K562 (cell line): ENCODE data around the gene SFN. TPM values are rescaled to one million over a fixed set of nuclear protein-coding genes. Genes with fewer than 3 reads are reported as not detected.

Experiments
- CBX2 ChIP-seq: fragments of 200-600 bp; sonication (generic); IDR thresholded peaks from one replicate; pipeline ENCODE4 v1.6.1; 2012; ENCODE audit warnings: mild to moderate bottlenecking, low read length, inconsistent platforms; ENCODE audit not compliant: insufficient read depth, poor library complexity, severe bottlenecking
- FUS ChIP-seq: fragments of 200-400 bp; formaldehyde crosslinking; optimal IDR thresholded peaks from 2 replicates; pipeline ENCODE3; 2017; ENCODE audit warnings: low read depth, low read length
- GTF2F1 ChIP-seq: IDR thresholded peaks from 2 replicates; pipeline ENCODE4 v1.6.1; 2011; ENCODE audit warnings: low read depth, low read length, improper control_type of control experiment
- HCFC1 ChIP-seq: IDR thresholded peaks from 2 replicates; pipeline ENCODE4 v1.6.1; 2012; ENCODE audit warnings: low read depth, low read length, improper control_type of control experiment
- KDM1A ChIP-seq, 2 experiments: fragments of 450-650 bp; IDR thresholded peaks; 2 replicates each; pipeline ENCODE4 v1.6.1; 2016; ENCODE audit warnings: mild to moderate bottlenecking in 2 of 2
- KDM2B ChIP-seq: fragments of 250-450 bp; sonication (Bioruptor Pico); IDR thresholded peaks from 2 replicates; pipeline ENCODE4 v1.8.0; 2021; ENCODE audit warnings: mild to moderate bottlenecking, moderate library complexity
- LCOR ChIP-seq: sonication (generic); formaldehyde crosslinking; IDR thresholded peaks from 2 replicates; pipeline ENCODE4 v1.8.0; 2022; ENCODE audit warnings: mild to moderate bottlenecking, missing genetic modification reagents
- NCOA4 ChIP-seq: fragments of 450-650 bp; IDR thresholded peaks from 2 replicates; pipeline ENCODE4 v1.6.1; 2018; ENCODE audit warnings: mild to moderate bottlenecking; ENCODE audit not compliant: partially characterized antibody
- NFE2 ChIP-seq: IDR thresholded peaks from 2 replicates; pipeline ENCODE4 v1.6.1; 2014; ENCODE audit warnings: antibody characterized with exemption, low read depth
- NONO ChIP-seq, 2 experiments: fragments of 200-400 bp in 1 of 2; fragments of 450-650 bp in 1 of 2; formaldehyde crosslinking in 1 of 2; IDR thresholded peaks; 2 replicates each; pipeline ENCODE4 v1.6.1; 2017; ENCODE audit warnings: low read depth in 2 of 2, mild to moderate bottlenecking in 2 of 2, moderate library complexity in 2 of 2, low read length in 1 of 2
- POLR3A ChIP-seq: IDR thresholded peaks from 2 replicates; pipeline ENCODE4 v1.6.1; 2011; ENCODE audit warnings: borderline replicate concordance, mild to moderate bottlenecking, moderate library complexity; ENCODE audit not compliant: insufficient read length, insufficient read depth; ENCODE audit errors: extremely low read depth
- RBM34 ChIP-seq: fragments of 200-400 bp; formaldehyde crosslinking; IDR thresholded peaks from 2 replicates; pipeline ENCODE4 v1.6.1; 2018; ENCODE audit warnings: low read length, borderline replicate concordance; ENCODE audit not compliant: insufficient read depth
- ZNF197 ChIP-seq: fragments of 200-800 bp; sonication (Bioruptor generic); IDR thresholded peaks from 2 replicates; pipeline ENCODE4 v1.6.1; 2016; ENCODE audit warnings: low read depth, missing genetic modification characterization, missing compliant biosample characterization
- ZNF316 ChIP-seq: fragments of 450-650 bp; IDR thresholded peaks from 2 replicates; pipeline ENCODE4 v1.6.1; 2016
- ZNF507 ChIP-seq: conservative IDR thresholded peaks from 2 replicates; pipeline ENCODE4 v1.6.1; 2017; ENCODE audit warnings: missing genetic modification characterization, missing compliant biosample characterization
- ZNF766 ChIP-seq: fragments of 200-800 bp; sonication (Bioruptor generic); conservative IDR thresholded peaks from 2 replicates; pipeline ENCODE4 v1.6.1; 2016; ENCODE audit warnings: missing genetic modification characterization, missing compliant biosample characterization
- ZSCAN29 ChIP-seq: fragments of 450-650 bp; IDR thresholded peaks from 2 replicates; pipeline ENCODE4 v1.6.1; 2017
- polyA plus RNA-seq, 8 experiments: library from polyadenylated mRNA; depleted of rRNA in 4 of 8; stranded (reverse) in 5 of 8; unstranded in 3 of 8; fragments of >200 nt; fragmentation: Nextera tagmentation in 2 of 8; fragmentation: Illumina TruSeq in 1 of 8; extraction: Ambion mirVana in 2 of 8; extraction: Trizol in 1 of 8; gene quantifications; 2 replicates each; pipeline versions ENCODE4 v1.2.1 to v1.2.3, GENCODE V29; 2011 to 2014; ENCODE audit warnings: inconsistent platforms in 1 of 8, missing spikeins in 1 of 8
- total RNA-seq, 7 experiments: library from RNA; depleted of rRNA in 6 of 7; stranded (reverse); fragments of >200 nt in 6 of 7; fragmentation: Illumina TruSeq in 2 of 7; extraction: Trizol in 2 of 7; gene quantifications; 2 replicates each; pipeline versions ENCODE4 v1.2.1 to v1.2.3, GENCODE V29; 2011 to 2021; ENCODE audit warnings: low replicate concordance in 1 of 7
- TF ChIP-seq, protein P1 (sequence below): fragments of 450-650 bp; IDR thresholded peaks from 2 replicates; pipeline ENCODE4 v1.6.1; 2014; ENCODE audit warnings: low read depth, mild to moderate bottlenecking, moderate library complexity, borderline replicate concordance
- TF ChIP-seq, protein P2 (sequence below), 3 experiments: IDR thresholded peaks in 2 of 3; conservative IDR thresholded peaks in 1 of 3; 2 replicates each; pipeline ENCODE4 v1.5.1; 2011 to 2012; ENCODE audit warnings: low read length in 3 of 3, mild to moderate bottlenecking in 3 of 3, control low read depth in 2 of 3, improper control_type of control experiment in 1 of 3, inconsistent platforms in 1 of 3, low read depth in 1 of 3, mixed read lengths in 1 of 3, moderate library complexity in 1 of 3; ENCODE audit not compliant: insufficient read depth in 2 of 3
- TF ChIP-seq, protein P3 (sequence below): IDR thresholded peaks from 3 replicates; pipeline ENCODE4 v1.6.1; 2011; ENCODE audit warnings: borderline replicate concordance, mild to moderate bottlenecking; ENCODE audit not compliant: insufficient read length, insufficient read depth
- TF ChIP-seq, protein P4 (sequence below): sonication (generic); formaldehyde crosslinking; IDR thresholded peaks from 2 replicates; pipeline ENCODE4 v1.8.0; 2022; ENCODE audit warnings: missing genetic modification reagents, mild to moderate bottlenecking, borderline replicate concordance

Gene SFN
- total and polyA plus RNA-seq, 9 of the 15 experiments (the other 6 are each of a cell fraction or from before 2014, with no cell fraction given): 0.10 to 3.8 (median 2.0) TPM

DNA sequence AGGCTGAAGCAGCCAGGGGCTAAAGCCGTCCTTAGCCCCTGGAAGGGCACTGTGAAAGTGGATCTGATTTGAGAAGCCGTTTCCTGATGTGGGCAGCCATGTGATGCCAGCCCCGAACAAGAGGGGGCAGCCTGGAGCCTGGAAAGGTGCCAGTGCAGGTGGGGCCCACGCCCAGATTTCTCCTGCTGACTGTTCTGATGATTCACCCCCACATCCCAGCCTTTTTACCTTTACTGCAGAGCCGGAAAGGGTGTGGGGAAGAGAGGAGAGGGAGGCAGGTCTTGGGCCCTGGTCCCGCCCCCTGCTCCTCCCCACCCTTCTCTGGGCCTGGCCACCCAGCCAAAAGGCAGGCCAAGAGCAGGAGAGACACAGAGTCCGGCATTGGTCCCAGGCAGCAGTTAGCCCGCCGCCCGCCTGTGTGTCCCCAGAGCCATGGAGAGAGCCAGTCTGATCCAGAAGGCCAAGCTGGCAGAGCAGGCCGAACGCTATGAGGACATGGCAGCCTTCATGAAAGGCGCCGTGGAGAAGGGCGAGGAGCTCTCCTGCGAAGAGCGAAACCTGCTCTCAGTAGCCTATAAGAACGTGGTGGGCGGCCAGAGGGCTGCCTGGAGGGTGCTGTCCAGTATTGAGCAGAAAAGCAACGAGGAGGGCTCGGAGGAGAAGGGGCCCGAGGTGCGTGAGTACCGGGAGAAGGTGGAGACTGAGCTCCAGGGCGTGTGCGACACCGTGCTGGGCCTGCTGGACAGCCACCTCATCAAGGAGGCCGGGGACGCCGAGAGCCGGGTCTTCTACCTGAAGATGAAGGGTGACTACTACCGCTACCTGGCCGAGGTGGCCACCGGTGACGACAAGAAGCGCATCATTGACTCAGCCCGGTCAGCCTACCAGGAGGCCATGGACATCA is at the start of gene SFN (continued):
- TF ChIP-seq, protein P1, sequence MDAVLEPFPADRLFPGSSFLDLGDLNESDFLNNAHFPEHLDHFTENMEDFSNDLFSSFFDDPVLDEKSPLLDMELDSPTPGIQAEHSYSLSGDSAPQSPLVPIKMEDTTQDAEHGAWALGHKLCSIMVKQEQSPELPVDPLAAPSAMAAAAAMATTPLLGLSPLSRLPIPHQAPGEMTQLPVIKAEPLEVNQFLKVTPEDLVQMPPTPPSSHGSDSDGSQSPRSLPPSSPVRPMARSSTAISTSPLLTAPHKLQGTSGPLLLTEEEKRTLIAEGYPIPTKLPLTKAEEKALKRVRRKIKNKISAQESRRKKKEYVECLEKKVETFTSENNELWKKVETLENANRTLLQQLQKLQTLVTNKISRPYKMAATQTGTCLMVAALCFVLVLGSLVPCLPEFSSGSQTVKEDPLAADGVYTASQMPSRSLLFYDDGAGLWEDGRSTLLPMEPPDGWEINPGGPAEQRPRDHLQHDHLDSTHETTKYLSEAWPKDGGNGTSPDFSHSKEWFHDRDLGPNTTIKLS: no peak
- TF ChIP-seq, protein P2, sequence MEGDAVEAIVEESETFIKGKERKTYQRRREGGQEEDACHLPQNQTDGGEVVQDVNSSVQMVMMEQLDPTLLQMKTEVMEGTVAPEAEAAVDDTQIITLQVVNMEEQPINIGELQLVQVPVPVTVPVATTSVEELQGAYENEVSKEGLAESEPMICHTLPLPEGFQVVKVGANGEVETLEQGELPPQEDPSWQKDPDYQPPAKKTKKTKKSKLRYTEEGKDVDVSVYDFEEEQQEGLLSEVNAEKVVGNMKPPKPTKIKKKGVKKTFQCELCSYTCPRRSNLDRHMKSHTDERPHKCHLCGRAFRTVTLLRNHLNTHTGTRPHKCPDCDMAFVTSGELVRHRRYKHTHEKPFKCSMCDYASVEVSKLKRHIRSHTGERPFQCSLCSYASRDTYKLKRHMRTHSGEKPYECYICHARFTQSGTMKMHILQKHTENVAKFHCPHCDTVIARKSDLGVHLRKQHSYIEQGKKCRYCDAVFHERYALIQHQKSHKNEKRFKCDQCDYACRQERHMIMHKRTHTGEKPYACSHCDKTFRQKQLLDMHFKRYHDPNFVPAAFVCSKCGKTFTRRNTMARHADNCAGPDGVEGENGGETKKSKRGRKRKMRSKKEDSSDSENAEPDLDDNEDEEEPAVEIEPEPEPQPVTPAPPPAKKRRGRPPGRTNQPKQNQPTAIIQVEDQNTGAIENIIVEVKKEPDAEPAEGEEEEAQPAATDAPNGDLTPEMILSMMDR (IDR thresholded peaks at IDR 0.05 in 2 of 3, conservative IDR thresholded peaks at IDR 0.05 in 1 of 3; ENCODE audit: insufficient read depth in 2 of 3, low read depth in 1 of 3, low read length in 3 of 3): peak; percentile 73 to 88 (median 78)
- TF ChIP-seq ZNF766 (CRISPR knock-in tag): no peak
- TF ChIP-seq ZNF197 (CRISPR knock-in tag): no peak
- TF ChIP-seq HCFC1: no peak
- peak; percentile 16; the same call in 1 of the 2 replicates for TF ChIP-seq ZNF316
- TF ChIP-seq ZSCAN29: no peak
- TF ChIP-seq, protein P3, sequence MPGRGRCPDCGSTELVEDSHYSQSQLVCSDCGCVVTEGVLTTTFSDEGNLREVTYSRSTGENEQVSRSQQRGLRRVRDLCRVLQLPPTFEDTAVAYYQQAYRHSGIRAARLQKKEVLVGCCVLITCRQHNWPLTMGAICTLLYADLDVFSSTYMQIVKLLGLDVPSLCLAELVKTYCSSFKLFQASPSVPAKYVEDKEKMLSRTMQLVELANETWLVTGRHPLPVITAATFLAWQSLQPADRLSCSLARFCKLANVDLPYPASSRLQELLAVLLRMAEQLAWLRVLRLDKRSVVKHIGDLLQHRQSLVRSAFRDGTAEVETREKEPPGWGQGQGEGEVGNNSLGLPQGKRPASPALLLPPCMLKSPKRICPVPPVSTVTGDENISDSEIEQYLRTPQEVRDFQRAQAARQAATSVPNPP: no peak
- no peak; a peak in 1 of 4 replicates for TF ChIP-seq NONO (IDR thresholded peaks at IDR 0.05; ENCODE audit: low read depth in 2 of 2, low read length in 1 of 2)
- TF ChIP-seq, protein P4, sequence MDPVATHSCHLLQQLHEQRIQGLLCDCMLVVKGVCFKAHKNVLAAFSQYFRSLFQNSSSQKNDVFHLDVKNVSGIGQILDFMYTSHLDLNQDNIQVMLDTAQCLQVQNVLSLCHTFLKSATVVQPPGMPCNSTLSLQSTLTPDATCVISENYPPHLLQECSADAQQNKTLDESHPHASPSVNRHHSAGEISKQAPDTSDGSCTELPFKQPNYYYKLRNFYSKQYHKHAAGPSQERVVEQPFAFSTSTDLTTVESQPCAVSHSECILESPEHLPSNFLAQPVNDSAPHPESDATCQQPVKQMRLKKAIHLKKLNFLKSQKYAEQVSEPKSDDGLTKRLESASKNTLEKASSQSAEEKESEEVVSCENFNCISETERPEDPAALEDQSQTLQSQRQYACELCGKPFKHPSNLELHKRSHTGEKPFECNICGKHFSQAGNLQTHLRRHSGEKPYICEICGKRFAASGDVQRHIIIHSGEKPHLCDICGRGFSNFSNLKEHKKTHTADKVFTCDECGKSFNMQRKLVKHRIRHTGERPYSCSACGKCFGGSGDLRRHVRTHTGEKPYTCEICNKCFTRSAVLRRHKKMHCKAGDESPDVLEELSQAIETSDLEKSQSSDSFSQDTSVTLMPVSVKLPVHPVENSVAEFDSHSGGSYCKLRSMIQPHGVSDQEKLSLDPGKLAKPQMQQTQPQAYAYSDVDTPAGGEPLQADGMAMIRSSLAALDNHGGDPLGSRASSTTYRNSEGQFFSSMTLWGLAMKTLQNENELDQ (CRISPR knock-in tag): no peak
- no peak for TF ChIP-seq NCOA4
- TF ChIP-seq LCOR (CRISPR knock-in tag): 0 out of 2 replicates have a peak, but pooled peaks have one; percentile 24
- no peak for TF ChIP-seq RBM34
- no peak for TF ChIP-seq FUS
- TF ChIP-seq KDM2B (CRISPR knock-in tag): no peak
- no peak for TF ChIP-seq ZNF507
- TF ChIP-seq GTF2F1: no peak
- TF ChIP-seq CBX2: no peak
- TF ChIP-seq NFE2: peak; percentile 66
- TF ChIP-seq POLR3A: no peak
- TF ChIP-seq KDM1A (IDR thresholded peaks at IDR 0.05): peak; percentile 75 to 80; a peak in 3 of 4 replicates
